GM21390 (cell line): ENCODE measurements around the gene LDB3.
"Not testable (repeated sequence)": the region's sequence is repeated elsewhere in the genome, so short reads cannot be mapped to it uniquely, and the experiment has no call there.

Source experiments
- ATAC-seq: cut with Tn5 transposase; IDR thresholded peaks from one replicate; pipeline ENCODE4 v1.9.1; 2021; ENCODE audit not compliant: unreplicated experiment

LDB3 gene, protein sequence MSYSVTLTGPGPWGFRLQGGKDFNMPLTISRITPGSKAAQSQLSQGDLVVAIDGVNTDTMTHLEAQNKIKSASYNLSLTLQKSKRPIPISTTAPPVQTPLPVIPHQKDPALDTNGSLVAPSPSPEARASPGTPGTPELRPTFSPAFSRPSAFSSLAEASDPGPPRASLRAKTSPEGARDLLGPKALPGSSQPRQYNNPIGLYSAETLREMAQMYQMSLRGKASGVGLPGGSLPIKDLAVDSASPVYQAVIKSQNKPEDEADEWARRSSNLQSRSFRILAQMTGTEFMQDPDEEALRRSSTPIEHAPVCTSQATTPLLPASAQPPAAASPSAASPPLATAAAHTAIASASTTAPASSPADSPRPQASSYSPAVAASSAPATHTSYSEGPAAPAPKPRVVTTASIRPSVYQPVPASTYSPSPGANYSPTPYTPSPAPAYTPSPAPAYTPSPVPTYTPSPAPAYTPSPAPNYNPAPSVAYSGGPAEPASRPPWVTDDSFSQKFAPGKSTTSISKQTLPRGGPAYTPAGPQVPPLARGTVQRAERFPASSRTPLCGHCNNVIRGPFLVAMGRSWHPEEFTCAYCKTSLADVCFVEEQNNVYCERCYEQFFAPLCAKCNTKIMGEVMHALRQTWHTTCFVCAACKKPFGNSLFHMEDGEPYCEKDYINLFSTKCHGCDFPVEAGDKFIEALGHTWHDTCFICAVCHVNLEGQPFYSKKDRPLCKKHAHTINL

GRCh38 chr10:86668297-86669165 is at the start of gene LDB3:
LDB3 (plus strand) TSS chr10:86668511; CDS start chr10:86668692, 181 bp downstream.
- ATAC-seq, result no peak

DNA sequence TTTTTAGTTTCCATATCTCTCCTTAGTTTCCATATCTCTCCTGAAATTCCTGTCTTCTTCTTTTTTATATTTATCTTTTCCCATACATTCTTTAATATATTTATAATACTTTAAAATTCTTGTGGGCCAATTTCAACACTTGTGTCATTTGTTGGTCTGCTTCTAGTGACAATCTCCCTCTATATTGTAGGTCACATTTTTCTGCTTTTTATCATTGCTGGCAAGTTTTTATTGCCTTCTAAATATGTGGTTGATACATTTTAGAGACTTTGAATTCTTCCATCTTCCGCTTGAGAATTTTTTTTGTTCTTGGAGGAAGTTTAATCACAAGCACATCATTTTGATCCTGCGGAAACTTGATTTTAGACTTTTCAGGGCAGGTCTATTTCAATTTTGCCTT is 40.0 kb upstream of the LDB3 start:
- ATAC-seq, result no peak

DNA sequence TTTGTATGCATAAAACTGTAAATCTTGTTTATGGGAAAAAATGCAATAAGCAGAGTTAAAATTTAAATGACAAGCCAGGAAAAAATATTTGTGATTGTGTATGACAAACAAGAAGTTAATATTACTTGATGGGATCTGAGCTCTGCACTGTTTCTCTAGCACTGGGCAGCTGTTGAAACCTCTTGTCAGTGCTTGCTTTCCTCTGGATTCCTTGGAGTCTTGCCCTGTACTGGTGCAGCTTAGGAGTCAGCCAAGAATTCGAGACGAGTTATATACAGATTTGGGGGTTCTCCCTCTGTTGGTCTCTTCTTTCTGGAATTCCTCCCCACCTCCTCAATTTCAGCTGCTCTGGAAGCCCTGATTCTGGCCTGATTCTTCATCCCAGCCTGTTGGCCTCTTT is 38.2 kb upstream of the LDB3 start:
- no peak for ATAC-seq

GRCh38 chr10:86632009-86632800 is 36.1 kb upstream of the LDB3 start:
- no peak for ATAC-seq

GRCh38 chr10:86632951-86633350 is 35.4 kb upstream of the LDB3 start:
- ATAC-seq, result no peak

DNA sequence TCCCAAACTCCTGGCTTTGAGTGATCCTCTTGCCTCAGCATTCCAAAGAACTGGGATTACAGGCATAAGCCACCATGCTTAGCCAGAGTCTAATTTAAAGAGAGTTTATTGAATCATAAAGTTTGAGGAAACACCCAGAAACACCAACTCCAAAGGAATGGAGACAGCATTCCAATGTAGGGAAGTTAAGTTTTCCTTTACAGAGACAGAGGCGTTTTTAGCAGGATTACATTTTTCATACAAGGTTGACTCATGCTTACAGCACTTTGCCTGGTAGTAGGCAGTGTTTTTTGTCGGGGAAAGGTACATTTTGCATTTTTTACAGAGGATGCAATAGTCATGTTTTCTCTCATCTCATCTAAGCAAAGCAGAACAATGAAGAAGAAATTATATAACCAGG is 32.9 kb upstream of the LDB3 start:
- ATAC-seq, result no peak

GRCh38 chr10:86636311-86636710 is 32.0 kb upstream of the LDB3 start:
- ATAC-seq, result no peak

DNA sequence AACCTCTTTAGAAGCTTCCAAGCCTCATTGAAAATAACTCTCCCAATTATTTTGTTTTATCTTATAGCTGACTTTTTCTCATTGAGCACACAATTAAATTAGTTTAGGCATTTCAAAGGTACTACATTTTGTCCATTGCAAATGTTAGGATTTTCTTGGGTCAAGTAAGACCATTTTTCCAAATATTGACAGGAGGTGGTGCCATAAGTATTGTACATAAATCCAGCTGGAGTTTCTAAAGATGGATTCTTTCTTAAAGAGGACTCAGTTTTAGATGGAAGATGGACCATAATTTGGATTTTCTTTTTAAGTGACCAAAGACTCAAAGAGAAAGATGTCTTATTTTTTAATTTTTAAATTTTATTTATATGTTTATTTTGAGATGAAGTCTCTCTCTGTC is 26.3 kb upstream of the LDB3 start:
- ATAC-seq, result no peak

GRCh38 chr10:86642499-86642898 is 25.8 kb upstream of the LDB3 start:
- ATAC-seq, result peak; percentile 14

- no peak for ATAC-seq
These were observed 24.0 kb upstream of the LDB3 start for GRCh38 chr10:86644152-86644793.

- no peak for ATAC-seq
These were observed 23.4 kb upstream of the LDB3 start for GRCh38 chr10:86644794-86645445.

DNA sequence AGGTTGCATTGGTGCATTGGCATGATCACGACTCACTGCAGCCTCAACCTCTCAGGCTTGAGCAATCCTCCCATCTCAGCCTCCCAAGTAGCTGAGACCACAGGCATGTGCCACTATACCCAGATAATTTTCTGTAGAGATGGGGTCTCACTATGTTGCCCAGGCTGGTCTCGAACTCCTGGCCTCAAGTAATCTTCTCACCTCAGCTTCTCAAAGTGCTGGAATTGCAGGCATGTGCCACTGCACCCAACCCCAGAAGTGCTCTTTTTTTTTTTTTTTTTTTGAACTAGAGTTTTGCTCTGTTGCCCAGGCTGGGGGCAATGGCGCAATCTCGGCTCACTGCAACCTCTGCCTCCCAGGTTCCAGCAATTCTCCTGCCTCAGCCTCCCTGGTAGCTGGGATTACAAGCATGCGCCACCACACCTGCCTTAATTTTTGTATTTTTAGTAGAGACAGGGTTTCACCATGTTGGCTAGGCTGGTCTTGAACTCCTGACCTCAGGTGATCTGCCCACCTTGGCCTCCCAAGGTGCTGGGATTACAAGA is 22.6 kb upstream of the LDB3 start:
- ATAC-seq, result not testable (repeated sequence)

- ATAC-seq, result no peak
These were observed 21.8 kb upstream of the LDB3 start for GRCh38 chr10:86646532-86646931.

GRCh38 chr10:86646933-86647332 is 21.4 kb upstream of the LDB3 start:
- ATAC-seq, result no peak

GRCh38 chr10:86647773-86648703 is 20.3 kb upstream of the LDB3 start:
- ATAC-seq, result no peak

DNA sequence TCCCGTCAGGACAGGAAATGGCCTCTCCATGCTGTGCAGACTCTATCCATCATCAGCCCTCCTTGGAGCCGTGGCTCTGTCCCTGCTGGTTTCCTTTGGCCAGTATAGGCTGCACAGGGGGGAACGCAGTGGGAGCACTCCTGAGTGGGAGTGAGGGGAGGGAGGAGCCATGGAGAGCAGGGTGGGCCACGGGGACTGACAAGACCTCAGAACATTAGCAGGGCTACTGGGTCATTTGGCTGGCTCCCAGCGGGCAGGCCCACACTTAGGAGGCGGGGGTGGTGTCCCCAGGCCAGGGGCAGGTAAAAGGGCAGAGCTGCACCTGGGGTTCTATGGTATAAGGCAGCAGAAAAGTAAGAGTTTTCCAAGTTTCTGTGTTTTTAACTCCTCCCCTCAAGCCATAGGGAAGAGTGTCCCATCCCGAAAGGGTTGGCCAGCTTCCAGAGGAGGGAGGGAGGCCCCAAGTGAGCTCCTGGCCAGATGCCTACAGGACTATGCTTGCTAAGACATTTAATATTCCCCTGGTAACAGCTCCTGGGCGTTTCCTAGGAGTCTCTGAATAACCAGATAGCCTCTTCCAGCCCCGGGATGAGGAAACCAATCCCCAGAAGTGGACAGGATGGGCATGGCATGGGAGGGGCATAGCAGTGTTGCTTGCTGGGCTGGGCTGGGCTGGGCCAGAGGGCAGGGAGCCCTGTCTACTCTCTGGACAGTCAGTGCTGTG is 19.4 kb upstream of the LDB3 start:
- ATAC-seq, result no peak

DNA sequence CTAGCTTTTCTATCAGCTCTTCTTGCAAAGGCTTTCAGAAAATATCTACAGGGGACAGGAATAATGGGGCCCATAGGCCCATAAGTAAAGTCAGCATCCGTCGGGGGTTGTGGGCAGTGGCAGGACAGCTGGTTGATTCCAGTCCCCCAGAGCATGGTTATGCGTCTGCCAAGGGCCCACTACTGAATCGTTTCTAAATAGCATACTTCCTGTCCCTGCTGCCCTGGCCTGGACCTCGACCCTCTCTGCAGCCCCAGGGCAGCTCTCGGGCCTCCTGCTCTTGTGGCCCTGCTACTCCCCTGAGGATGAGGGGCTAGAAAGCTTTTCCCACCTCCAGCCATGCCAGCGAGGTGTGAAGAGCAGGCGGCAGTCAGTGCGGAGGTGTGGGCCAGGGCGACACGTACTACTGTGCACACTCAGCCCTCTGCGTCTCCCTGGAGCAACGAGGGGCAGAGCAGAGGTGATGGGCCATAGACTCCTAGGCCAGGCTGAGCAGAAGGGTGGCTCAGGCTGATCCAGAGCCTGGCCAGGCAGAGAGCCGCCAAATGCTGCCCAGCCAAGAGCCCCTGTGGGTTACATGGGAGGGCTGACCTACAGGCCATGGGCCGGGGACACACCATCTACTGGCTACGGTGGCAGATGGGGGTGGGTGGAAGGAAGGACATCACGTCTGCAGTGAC is 18.7 kb upstream of the LDB3 start:
- no peak for ATAC-seq
